Activated B cell treated with CpG ODN at 0.5 μM for 24 hours (primary cell): Measurements from ENCODE around the gene PAWR. TPM values are rescaled to one million over a fixed set of nuclear protein-coding genes. Genes with fewer than 3 reads are reported as not detected.
A peak's percentile ranks its signal among the peaks of the same experiment; 100 is the strongest.
"Not testable (repeated sequence)": the region's sequence is repeated elsewhere in the genome, so short reads cannot be mapped to it uniquely, and the experiment has no call there.

ENCODE experiments used
- ATAC-seq: fragments of 200-7000 bp; cut with Tn5 transposase; one replicate; pipeline ENCODE4 v1.10.0; 2021; ENCODE audit warnings: low read depth, mild to moderate bottlenecking, moderate library complexity
- CTCF ChIA-PET: fragments of 350-600 bp; sonication (Branson Sonifier 250); formaldehyde crosslinking; loops from one replicate; lab custom pipeline; 2021; ENCODE audit warnings: antibody characterized with exemption; lab: Charles Lee
- POLR2A ChIA-PET: fragments of 350-600 bp; sonication (Branson Sonifier 250); formaldehyde crosslinking; loops from one replicate; lab custom pipeline; 2021; ENCODE audit warnings: antibody characterized with exemption; lab: Charles Lee
- DNase-seq: peaks from one replicate; pipeline ENCODE4 v3.0.0; 2022
- H3K27ac Mint-ChIP-seq: one replicate; pipeline ENCODE4 v1.8.0; 2020; ENCODE audit warnings: mixed read lengths
- H3K27me3 Mint-ChIP-seq: one replicate; pipeline ENCODE4 v1.8.0; 2021; ENCODE audit warnings: mixed read lengths
- H3K36me3 Mint-ChIP-seq: one replicate; pipeline ENCODE4 v1.8.0; 2021; ENCODE audit warnings: low read depth, mixed read lengths
- H3K4me1 Mint-ChIP-seq: one replicate; pipeline ENCODE4 v1.8.0; 2021; ENCODE audit warnings: mixed read lengths
- H3K4me3 Mint-ChIP-seq: one replicate; pipeline ENCODE4 v1.8.0; 2020; ENCODE audit warnings: mild to moderate bottlenecking, mixed read lengths
- H3K9me3 Mint-ChIP-seq: one replicate; pipeline ENCODE4 v1.8.0; 2020; ENCODE audit warnings: mixed read lengths
- CTCF ChIP-seq: fragments of 200-600 bp; IDR thresholded peaks from one replicate; pipeline ENCODE4 v1.8.0; 2022; ENCODE audit warnings: antibody characterized with exemption, mild to moderate bottlenecking
- intact Hi-C: fragments of 100-400 bp; cut with micrococcal nuclease; formaldehyde crosslinking; loops from one replicate; pipeline ENCODE4 v1.15.1; 2024
- total RNA-seq: library from RNA; stranded (reverse); gene quantifications from 2 replicates; pipeline ENCODE4 v1.2.3, GENCODE V29; 2022

The PAWR gene
- total RNA-seq, 1 donor from 2014 or later, result 53.1 TPM

DNA sequence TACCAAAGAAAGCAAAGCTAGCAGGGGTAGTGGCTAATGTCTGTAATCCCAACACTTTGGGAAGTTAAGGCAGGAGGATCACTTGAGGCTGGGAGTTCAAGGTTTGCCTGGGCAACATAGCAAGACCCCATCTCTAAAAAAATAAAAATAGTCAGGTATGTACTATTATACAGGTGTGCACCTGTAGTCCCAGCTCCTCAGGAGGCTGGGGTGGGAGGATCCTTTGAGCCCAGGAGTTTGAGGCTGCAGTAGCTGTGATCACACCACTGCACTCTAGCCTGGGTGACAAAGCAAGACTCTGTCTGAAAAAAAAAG is 142.2 kb downstream of the PAWR start:
- H3K36me3 Mint-ChIP-seq, result peaks cover 13% of the 10 kb centered on the region
- DNase-seq, result no peak
- ChIA-PET CTCF (interaction anchor here (0.8 to 2.4 kb wide), 2 partner anchors 142 to 188 kb away, joined by 3 to 23 read pairs; partner anchors contain the start of gene PAWR), POLR2A (no interaction called here)
- intact Hi-C loops, result loop anchor here (1.0 to 5.0 kb wide), 3 partner anchors 142 to 1546 kb away; partner anchors contain the start of gene PAWR
- no peak for ATAC-seq
- TF ChIP-seq CTCF, result no peak
- no peak overlapping the region for H3K27ac Mint-ChIP-seq
- no peak overlapping the region for H3K4me3 Mint-ChIP-seq
- no peaks in the 10 kb centered on the region for H3K4me1 Mint-ChIP-seq
- no peaks in the 10 kb centered on the region for H3K27me3 Mint-ChIP-seq
- peaks cover 3% of the 10 kb centered on the region for H3K9me3 Mint-ChIP-seq

DNA sequence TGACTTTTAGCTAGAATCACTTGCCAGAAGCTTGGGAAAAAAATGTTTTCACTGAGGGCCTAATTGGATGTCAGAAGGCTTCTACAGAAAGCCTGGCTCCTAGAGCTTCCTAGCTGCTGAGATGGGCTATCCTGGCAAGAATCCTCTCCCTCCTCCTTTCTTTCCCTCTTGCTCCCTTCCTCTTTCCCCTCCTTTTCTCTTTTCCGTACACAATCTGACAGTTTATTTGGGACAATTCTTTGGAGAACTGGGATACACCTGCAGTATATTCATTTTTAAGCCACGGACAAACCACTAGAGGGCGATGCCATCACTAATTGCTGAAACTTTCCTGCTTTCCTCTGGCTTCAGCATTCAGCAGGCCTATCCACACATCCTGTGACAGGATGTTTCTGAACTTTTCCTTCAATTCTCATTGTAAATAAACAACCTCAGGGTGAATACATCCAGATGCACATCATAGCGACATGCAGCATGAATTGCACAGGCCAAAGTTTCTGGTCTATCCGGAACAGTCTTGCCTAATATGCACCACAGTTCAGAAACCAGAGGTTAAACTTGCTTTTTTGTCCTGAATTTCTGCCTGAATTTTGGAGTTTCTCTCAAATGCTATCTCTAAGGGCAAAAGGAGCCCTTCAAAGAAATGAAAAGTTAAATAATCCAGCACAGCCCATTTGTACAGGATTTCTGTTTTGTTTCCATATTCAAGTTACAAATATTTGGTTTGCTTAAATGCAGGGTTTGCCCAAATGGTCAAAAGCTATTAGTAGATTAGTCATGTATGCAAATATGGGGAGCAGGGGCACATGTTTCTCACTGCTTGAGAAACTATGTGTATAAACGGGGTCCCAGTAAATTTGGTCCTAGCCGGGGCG is 142.8 kb downstream of the PAWR start:
- ChIA-PET CTCF (interaction anchor here (0.8 to 2.4 kb wide), 4 partner anchors 143 to 202 kb away, joined by 3 to 23 read pairs (median 3); partner anchors contain the start of gene PAWR), POLR2A (no interaction called here)
- Mint-ChIP-seq H3K27ac (no peak overlapping the region), H3K4me1 (no peaks in the 10 kb centered on the region), H3K9me3 (peaks cover 2% of the 10 kb centered on the region), H3K4me3 (no peak overlapping the region), H3K36me3 (peaks cover 7% of the 10 kb centered on the region), H3K27me3 (no peaks in the 10 kb centered on the region)
- intact Hi-C loops, result loop anchor here (1.0 to 5.0 kb wide), 3 partner anchors 142 to 1546 kb away; partner anchors contain the start of gene PAWR
- ATAC-seq (no peak), DNase-seq (no peak)
- TF ChIP-seq CTCF, result peak; percentile 29

DNA sequence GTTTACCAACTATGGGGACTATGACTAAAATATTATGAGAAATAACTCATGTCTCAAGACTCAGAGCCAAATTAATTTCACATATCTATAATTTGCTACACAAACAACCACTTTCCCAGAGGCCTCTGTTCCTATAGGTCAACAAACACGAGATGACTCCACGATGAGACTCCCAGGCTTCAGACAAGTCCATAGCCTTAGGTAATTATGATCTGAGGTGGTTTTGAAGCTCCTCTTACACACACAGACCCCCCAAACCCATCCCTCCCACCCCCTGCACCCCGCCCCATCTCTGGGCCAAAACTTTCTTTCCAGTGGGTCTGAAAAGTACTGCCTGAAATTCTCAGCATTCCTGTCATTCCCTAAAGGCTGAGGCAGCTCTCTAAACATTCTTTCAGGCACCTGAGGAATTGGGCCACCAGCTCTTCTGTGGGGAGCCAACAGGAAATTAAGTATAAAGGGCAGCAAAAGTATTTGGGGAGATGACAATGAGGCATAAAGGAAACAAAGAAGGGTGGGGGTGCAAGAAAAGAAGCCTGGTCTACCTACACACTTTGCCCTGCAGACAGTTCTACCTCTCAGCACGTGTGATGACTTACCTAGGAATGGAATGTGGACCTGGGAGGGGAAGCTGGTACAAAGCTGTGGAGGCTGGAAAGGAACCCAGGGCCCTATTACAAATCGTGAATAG is 143.6 kb downstream of the PAWR start:
- ChIA-PET POLR2A (no interaction called here), CTCF (interaction anchor here (1.0 to 2.4 kb wide), 3 partner anchors 189 to 202 kb away, joined by 3 to 23 read pairs (median 3); no protein-coding TSS in a partner anchor)
- no peak for TF ChIP-seq CTCF
- H3K4me3 Mint-ChIP-seq, result no peak overlapping the region
- no peaks in the 10 kb centered on the region for H3K36me3 Mint-ChIP-seq
- no peaks in the 10 kb centered on the region for H3K4me1 Mint-ChIP-seq
- H3K27ac Mint-ChIP-seq, result no peak overlapping the region
- H3K27me3 Mint-ChIP-seq, result no peaks in the 10 kb centered on the region
- intact Hi-C loops, result loop anchor here (5.0 kb wide), 1 partner anchor 1545 kb away; no protein-coding TSS in a partner anchor
- DNase-seq (no peak), ATAC-seq (no peak)
- H3K9me3 Mint-ChIP-seq, result no peaks in the 10 kb centered on the region

- POLR2A ChIA-PET, result no interaction called here
- Mint-ChIP-seq H3K27me3 (no peaks in the 10 kb centered on the region), H3K36me3 (no peaks in the 10 kb centered on the region), H3K9me3 (no peaks in the 10 kb centered on the region), H3K27ac (no peak overlapping the region), H3K4me1 (no peaks in the 10 kb centered on the region), H3K4me3 (no peak overlapping the region)
- DNase-seq, result no peak
- CTCF ChIA-PET, result interaction anchor here (1.0 to 2.4 kb wide), 3 partner anchors 190 to 203 kb away, joined by 3 to 23 read pairs (median 3); no protein-coding TSS in a partner anchor
- intact Hi-C loops, result loop anchor here (5.0 kb wide), 1 partner anchor 1544 kb away; no protein-coding TSS in a partner anchor
- no peak for ATAC-seq
- no peak for TF ChIP-seq CTCF
Observed at GRCh38 chr12:79546466-79547043, 144.2 kb downstream of the PAWR start.

GRCh38 chr12:79544439-79544838 is 146.3 kb downstream of the PAWR start:
- H3K9me3 Mint-ChIP-seq, H3K4me3 Mint-ChIP-seq, H3K36me3 Mint-ChIP-seq, DNase-seq, CTCF ChIA-PET, H3K27me3 Mint-ChIP-seq, H3K27ac Mint-ChIP-seq, intact Hi-C loops, H3K4me1 Mint-ChIP-seq, ATAC-seq, POLR2A ChIA-PET: not testable (repeated sequence)
